Activated effector memory CD4-positive, alpha-beta T cell treated with anti-CD3 and anti-CD28 coated beads, Interleukin-2, amount 50 U/mL, for 16 hours (primary cell): ENCODE results near the gene BBLN.
"Not testable (repeated sequence)": the region's sequence is repeated elsewhere in the genome, so short reads cannot be mapped to it uniquely, and the experiment has no call there.

ENCODE experiments used
- DNase-seq: peaks from one replicate; pipeline ENCODE4 v3.0.0-alpha.2; 2020

Gene BBLN

GRCh38 chr9:128163523-128164306 lies 3.6 kb downstream of the BBLN start:
- no peak for DNase-seq

- no peak for DNase-seq
These were observed 4.3 kb downstream of the BBLN start for GRCh38 chr9:128164307-128164885.

- no peak for DNase-seq
These were observed 6.1 kb downstream of the BBLN start for GRCh38 chr9:128166169-128166568.

DNA sequence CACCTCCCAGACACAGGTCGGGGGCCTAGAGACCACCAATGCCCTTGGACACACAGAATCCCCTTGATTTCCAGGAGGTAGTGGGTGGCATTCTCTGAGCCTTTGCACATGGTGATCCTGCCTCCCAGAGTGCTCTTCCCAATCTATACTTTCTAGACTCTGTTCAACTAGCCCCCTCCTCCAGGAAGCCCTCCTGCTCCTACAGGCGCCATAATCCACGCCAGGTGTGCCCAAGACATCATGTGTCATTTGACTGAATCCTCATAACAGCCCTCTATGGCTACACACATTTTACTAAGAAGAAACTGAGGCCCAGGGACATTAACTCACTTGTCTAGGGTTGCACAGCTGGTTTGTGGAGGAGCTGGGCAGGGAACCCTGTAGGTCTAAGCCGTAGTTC lies 7.1 kb downstream of the BBLN start:
- no peak for DNase-seq

- no peak for DNase-seq
These were observed 8.8 kb downstream of the BBLN start for GRCh38 chr9:128168731-128169308.

DNA sequence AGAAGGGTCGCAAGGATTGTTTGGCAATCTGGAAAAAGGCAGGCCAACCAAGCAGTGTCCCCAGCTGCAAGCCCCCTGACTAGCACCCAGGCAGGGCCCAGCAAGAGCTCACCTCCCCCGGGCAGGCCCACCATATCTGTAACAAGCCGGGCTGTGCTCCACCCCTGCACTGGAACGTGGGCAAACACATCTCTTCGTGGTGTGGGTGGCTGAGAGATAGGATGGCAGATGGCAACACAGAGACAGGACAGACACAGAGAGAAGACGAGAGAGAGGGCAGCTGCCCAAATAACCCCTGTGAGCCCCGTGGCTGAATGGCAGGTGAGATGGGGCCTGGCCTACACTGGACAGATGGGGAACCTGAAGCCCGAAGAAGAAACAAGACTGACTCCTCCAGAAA lies 9.4 kb downstream of the BBLN start:
- DNase-seq = no peak

DNA sequence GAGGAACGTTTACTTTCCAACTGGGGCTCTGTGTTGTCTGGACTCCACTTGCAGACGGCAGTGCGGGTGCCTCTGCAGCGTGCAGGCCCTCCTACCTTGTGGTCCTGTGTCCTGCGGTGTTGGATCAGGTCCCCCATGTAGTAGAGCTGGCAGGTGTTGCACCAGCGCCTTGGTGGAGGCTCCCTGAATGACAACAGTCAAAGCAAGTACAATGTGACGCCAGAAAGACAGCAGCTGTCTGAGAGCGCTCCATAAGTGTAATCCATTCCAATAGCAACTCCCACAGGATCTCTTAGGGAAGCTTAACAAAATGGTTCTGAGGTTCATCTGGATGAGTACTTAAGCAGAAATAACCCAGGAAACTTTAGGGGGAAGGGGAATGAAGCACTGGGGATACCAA lies 9.9 kb downstream of the BBLN start:
- DNase-seq = no peak

GRCh38 chr9:128174062-128174461 lies 14.0 kb downstream of the BBLN start:
- no peak for DNase-seq

GRCh38 chr9:128175102-128175563 lies 15.1 kb downstream of the BBLN start:
- no peak for DNase-seq

- DNase-seq = no peak
These were observed 15.7 kb downstream of the BBLN start for GRCh38 chr9:128175726-128176125.

DNA sequence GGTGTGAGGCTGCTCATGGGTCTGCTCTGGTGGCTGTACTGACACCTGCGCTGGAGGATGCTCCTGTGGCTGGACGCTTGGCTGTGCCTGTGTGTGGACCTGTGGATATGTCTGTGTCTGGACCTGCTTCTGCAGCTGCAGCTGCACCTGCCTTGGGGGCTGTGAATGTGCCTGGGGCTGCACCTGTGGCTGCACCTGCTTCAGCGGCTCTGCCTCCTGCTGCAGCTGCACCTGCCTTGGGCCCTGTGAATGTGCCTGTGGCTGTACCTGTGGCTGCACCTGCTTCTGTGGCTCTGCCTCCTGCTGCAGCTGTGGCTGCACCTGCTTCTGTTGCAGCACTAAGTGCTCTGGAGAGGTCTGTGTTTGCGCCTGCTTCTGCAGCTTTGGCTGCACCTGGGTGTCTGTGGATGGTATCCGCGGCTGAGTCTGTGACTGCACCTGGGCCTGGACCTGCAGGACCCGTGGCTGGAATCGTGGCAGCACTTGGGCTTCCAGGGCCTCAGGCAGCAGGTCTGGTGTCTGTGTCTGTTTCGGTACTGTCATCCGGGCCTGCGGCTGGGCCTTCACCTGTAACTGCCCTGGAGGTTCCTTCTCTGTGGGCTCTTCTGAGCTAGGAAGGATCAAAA lies 18.9 kb downstream of the BBLN start:
- DNase-seq = no peak

- DNase-seq = no peak
These were observed 19.9 kb downstream of the BBLN start for GRCh38 chr9:128180001-128180400.

DNA sequence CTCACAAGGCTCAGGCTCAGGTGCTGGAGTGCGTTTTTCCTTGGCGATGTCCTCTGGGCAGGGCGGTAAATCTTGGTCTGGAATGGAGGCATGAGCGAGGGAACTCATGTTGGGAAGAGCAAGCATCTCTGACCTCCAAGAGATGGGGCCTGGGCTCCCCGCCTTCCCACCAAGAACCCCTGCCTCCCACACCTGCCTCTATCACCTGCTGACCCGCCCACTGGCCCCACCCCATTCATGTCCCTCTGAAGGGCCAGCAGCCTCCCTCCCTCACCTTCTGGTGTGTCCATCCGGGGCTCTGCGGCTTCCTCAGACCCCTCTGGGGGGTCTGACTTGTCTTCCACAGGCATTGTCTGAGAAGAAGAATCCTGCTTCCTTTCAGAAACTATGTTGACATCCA lies 20.4 kb downstream of the BBLN start:
- DNase-seq = no peak

DNA sequence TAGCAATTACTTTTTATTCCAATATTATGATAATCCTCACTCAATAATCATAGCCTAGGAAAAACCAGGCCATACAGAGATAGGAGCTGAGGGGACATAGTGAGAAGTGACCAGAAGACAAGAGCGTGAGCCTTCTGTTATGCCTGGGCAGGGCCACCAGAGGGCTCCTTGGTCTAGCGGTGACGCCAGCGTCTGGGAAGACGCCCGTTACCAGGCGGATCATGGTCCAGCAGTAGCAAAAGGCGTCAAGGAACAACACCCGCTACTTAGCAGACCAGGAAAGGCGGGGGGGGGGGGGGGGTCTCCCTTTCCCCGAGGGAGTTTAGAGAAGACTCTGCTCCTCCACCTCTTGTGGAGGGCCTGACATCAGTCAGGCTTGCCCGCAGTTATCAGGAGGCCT lies 21.4 kb downstream of the BBLN start:
- not testable (repeated sequence) for DNase-seq

- no peak for DNase-seq
These were observed 23.0 kb downstream of the BBLN start for GRCh38 chr9:128182893-128183588.

DNA sequence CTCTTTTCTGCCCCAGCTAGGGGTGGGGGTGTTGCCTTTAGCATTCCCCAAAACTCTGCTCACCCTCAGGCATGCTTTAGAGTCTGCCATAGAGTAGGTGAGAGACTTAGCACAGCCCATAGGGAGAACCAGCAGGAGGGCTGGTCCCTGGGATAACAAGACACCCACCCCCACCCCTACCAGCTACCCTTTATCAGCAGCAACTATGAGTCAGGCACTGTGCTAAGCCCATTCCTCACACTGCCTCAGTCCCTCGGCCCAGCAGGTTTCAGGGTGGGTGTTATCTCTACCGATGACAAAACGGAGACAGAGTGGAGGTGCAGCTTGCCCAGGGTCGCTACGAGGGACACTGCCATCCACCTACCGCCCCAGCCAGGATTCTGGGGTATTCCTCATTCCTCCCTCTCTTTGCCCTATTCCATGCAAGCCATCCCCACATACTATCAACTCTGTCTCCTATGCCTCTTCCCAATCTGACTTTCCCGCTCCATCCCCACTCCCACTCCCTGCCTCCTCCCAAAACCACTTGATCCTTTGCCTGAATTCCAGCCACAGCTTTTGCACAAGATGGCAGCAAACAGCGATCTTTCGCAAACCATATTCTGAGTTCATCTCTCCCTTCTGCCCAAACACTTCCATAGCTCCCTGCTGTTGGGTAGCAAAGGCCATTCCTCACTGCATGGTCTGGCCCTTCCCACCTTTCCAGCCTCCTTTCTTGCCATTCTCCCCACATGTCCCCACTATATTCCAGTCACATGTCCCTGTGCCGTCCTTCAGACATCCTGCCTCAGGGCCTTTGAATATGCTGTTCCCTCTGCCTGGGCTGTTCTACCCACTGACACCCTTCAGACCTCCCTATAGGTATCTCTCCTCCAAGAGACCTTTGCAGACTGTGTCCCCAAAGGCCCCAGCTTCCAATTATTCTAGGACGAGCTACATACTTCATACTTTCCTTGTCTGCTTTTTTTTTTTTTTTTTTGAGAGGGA lies 26.2 kb downstream of the BBLN start:
- no peak for DNase-seq

GRCh38 chr9:128187361-128187760 lies 27.3 kb downstream of the BBLN start:
- no peak for DNase-seq

- DNase-seq = no peak
These were observed 28.1 kb downstream of the BBLN start for GRCh38 chr9:128188209-128188608.

GRCh38 chr9:128190013-128190412 lies 29.9 kb downstream of the BBLN start:
- DNase-seq = no peak

DNA sequence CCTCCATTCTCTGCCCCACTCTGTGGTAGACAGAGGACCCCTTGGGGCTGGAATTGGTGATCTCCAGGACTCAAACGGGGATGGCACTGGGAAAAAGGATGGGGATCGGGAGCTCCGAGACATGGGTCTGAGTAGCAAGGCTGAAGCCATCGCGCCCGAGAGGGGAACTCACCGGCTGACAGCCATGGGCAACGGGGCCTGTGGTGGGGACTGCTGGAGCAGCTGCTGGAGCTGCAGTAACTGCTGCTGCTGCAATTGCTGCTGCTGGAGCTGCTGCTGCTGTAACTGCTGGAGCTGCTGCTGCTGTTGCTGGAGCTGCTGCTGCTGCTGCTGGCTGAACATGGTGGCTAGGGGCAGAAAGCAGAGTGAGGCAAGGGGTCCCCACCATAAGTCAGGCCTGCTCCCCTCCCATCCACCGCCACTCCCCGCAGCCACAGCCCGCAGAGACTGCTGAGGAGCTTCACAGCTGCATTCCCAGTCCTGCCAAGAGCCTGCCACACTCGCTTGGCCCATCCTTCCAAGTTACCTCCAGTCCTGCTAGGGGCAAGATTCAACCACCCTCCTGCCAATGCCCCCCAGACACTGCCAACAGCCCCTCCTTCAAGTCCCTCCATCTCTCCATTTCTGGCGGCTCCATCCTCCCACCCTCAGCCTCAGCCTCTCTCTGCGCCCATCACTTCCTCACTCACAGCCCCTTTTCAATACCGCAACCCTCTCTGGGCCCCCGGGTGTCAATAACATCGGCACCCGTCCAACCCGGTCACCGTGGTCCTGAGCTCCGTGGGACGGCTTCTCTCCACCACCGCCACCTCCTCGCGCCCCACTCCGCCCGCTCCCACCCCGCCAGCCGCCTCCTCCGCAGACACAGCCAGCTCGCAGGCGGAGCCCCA lies 30.7 kb downstream of the BBLN start:
- no peak for DNase-seq
